Measurements from ENCODE around the gene MYH14. TPM values are rescaled to one million over a fixed set of nuclear protein-coding genes. Genes with fewer than 3 reads are reported as not detected.

Gene MYH14
- total and polyA plus RNA-seq, 9 of the 15 experiments (the other 6 are each of a cell fraction or from before 2014, with no cell fraction given): 0.04 to 0.86 (median 0.19) TPM; not detected in 2

DNA sequence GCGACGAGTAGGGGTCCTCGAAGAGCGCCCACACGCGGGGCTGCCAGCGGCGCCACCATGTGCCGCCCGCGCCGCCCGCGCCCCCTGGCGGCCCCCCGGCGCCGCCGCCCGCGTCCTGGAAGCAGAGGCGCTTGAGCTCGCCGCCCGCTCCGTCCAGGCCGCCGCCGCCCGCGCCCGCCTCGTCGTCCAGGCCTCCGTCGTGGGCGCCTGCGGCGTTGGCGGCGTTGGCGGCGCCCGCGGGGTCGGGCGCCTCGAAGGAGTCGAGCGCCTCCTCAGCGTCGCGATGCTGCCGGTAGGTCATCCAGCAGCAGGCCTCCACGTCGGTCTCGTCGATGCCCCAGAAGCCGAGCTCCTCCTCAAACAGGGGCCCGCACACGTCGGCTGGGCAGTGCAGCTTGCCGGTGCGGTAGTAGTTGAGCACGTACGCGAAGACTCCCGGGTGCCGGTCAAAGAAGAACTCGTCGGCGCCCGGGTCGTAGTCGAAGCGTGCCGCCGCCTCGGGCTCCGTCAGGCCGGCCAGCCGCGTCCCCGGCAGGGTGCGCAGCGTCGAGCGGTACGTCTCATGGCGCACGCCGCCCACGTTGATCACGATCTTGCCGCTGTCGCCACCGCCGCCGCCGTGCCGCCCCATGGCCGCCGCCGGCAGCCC, 124.9 kb downstream of the MYH14 start (continued):
- TF ChIP-seq ZBTB1 (CRISPR knock-in tag; IDR thresholded peaks at IDR 0.05; ENCODE audit: borderline replicate concordance, low read depth) (peak; percentile 25; the same call in 1 of the 2 replicates), ZFX (CRISPR knock-in tag; IDR thresholded peaks at IDR 0.05) (no peak; the same call in 1 of the 2 replicates), PHTF2 (CRISPR knock-in tag; IDR thresholded peaks at IDR 0.05) (no peak), TAL1 (IDR thresholded peaks at IDR 0.05) (no peak), POLR3G (IDR thresholded peaks at IDR 0.05; ENCODE audit: extremely low read depth, insufficient read length, insufficient replicate concordance) (no peak), ZNF133 (CRISPR knock-in tag; IDR thresholded peaks at IDR 0.05) (no peak), PRPF4 (IDR thresholded peaks at IDR 0.05; ENCODE audit: insufficient read depth, low read depth, low read length, poor library complexity, severe bottlenecking) (no peak), NR2F6 (CRISPR knock-in tag; IDR thresholded peaks at IDR 0.05) (no peak), HOXB6 (CRISPR knock-in tag; IDR thresholded peaks at IDR 0.05; ENCODE audit: borderline replicate concordance) (no peak)
- TF ChIP-seq, protein P1, sequence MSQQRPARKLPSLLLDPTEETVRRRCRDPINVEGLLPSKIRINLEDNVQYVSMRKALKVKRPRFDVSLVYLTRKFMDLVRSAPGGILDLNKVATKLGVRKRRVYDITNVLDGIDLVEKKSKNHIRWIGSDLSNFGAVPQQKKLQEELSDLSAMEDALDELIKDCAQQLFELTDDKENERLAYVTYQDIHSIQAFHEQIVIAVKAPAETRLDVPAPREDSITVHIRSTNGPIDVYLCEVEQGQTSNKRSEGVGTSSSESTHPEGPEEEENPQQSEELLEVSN (IDR thresholded peaks at IDR 0.05; ENCODE audit: borderline replicate concordance in 1 of 2, extremely low read depth in 1 of 2, insufficient read depth in 1 of 2, insufficient read length in 1 of 2, low read depth in 1 of 2, low read length in 1 of 2, poor library complexity in 1 of 2, severe bottlenecking in 1 of 2): peak; percentile 96 to 99
- TF ChIP-seq, protein P2, sequence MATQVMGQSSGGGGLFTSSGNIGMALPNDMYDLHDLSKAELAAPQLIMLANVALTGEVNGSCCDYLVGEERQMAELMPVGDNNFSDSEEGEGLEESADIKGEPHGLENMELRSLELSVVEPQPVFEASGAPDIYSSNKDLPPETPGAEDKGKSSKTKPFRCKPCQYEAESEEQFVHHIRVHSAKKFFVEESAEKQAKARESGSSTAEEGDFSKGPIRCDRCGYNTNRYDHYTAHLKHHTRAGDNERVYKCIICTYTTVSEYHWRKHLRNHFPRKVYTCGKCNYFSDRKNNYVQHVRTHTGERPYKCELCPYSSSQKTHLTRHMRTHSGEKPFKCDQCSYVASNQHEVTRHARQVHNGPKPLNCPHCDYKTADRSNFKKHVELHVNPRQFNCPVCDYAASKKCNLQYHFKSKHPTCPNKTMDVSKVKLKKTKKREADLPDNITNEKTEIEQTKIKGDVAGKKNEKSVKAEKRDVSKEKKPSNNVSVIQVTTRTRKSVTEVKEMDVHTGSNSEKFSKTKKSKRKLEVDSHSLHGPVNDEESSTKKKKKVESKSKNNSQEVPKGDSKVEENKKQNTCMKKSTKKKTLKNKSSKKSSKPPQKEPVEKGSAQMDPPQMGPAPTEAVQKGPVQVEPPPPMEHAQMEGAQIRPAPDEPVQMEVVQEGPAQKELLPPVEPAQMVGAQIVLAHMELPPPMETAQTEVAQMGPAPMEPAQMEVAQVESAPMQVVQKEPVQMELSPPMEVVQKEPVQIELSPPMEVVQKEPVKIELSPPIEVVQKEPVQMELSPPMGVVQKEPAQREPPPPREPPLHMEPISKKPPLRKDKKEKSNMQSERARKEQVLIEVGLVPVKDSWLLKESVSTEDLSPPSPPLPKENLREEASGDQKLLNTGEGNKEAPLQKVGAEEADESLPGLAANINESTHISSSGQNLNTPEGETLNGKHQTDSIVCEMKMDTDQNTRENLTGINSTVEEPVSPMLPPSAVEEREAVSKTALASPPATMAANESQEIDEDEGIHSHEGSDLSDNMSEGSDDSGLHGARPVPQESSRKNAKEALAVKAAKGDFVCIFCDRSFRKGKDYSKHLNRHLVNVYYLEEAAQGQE (IDR thresholded peaks at IDR 0.05; ENCODE audit: borderline replicate concordance): peak; percentile 14; the same call in 1 of the 2 replicates
- TF ChIP-seq, protein P2 (CRISPR knock-in tag; IDR thresholded peaks at IDR 0.05; ENCODE audit: low read depth): 0 out of 2 replicates have a peak, but pooled peaks have one; percentile 61
- TF ChIP-seq, protein P3, sequence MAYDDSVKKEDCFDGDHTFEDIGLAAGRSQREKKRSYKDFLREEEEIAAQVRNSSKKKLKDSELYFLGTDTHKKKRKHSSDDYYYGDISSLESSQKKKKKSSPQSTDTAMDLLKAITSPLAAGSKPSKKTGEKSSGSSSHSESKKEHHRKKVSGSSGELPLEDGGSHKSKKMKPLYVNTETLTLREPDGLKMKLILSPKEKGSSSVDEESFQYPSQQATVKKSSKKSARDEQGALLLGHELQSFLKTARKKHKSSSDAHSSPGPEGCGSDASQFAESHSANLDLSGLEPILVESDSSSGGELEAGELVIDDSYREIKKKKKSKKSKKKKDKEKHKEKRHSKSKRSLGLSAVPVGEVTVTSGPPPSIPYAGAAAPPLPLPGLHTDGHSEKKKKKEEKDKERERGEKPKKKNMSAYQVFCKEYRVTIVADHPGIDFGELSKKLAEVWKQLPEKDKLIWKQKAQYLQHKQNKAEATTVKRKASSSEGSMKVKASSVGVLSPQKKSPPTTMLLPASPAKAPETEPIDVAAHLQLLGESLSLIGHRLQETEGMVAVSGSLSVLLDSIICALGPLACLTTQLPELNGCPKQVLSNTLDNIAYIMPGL (CRISPR knock-in tag; IDR thresholded peaks at IDR 0.05): 0 out of 2 replicates have a peak, but pooled peaks have one; percentile 46
- TF ChIP-seq, protein P4, sequence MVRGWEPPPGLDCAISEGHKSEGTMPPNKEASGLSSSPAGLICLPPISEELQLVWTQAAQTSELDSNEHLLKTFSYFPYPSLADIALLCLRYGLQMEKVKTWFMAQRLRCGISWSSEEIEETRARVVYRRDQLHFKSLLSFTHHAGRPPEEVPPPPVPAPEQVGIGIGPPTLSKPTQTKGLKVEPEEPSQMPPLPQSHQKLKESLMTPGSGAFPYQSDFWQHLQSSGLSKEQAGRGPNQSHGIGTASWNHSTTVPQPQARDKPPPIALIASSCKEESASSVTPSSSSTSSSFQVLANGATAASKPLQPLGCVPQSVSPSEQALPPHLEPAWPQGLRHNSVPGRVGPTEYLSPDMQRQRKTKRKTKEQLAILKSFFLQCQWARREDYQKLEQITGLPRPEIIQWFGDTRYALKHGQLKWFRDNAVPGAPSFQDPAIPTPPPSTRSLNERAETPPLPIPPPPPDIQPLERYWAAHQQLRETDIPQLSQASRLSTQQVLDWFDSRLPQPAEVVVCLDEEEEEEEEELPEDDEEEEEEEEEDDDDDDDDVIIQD (CRISPR knock-in tag; IDR thresholded peaks at IDR 0.05): no peak

Data from K562 (cell line).